Esophagus squamous epithelium (tissue), 4 donors: ENCODE data around the gene TUBGCP2.

Experiments used
- POLR2A ChIP-seq, 4 donors: fragments of 450-650 bp; IDR thresholded peaks; one replicate each; pipeline ENCODE4 v1.6.1; 2017; ENCODE audit warnings: antibody characterized with exemption in 4 of 4, mild to moderate bottlenecking in 4 of 4, moderate library complexity in 3 of 4
- TF ChIP-seq, protein P1 (sequence below), 6 experiments: fragments of 450-650 bp in 4 of 6; fragments of 200-600 bp in 2 of 6; sonication (generic) in 2 of 6; IDR thresholded peaks; one replicate each; pipeline ENCODE4 v1.5.1; 2016 to 2019; ENCODE audit warnings: antibody characterized with exemption in 6 of 6, mild to moderate bottlenecking in 4 of 6, moderate library complexity in 4 of 6

DNA sequence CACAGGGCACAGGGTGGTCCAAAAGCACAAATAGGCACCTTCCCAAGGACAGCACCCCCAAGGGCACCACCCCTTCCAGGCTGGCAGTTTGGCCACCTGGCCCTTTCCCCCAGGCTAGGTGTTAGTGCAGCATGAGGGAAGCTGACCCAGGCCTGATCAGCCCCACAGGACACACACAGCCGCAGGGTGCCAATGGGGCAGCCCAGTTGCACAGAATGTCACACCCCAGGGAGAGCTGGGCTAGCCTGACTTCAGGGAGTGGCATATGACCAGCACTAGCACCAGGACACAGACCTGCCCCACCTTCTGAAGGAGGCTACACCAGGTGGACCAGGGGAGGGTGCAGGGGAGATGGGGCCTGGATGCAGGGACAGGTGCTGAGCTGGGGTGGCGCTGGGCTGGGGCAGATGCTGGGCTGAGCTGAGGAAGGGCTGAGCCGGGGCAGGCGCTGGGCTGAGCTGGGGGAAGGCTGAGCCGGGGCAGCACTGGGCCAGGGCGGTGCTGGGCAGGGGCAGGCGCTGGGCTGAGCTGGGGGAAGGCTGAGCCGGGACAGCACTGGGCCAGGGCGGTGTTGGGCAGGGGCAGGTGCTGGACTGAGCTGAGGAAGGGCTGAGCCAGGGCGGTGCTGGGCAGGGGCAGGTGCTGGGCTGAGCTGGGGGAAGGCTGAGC, 28.1 kb downstream of the TUBGCP2 start:
- TF ChIP-seq, protein P1, sequence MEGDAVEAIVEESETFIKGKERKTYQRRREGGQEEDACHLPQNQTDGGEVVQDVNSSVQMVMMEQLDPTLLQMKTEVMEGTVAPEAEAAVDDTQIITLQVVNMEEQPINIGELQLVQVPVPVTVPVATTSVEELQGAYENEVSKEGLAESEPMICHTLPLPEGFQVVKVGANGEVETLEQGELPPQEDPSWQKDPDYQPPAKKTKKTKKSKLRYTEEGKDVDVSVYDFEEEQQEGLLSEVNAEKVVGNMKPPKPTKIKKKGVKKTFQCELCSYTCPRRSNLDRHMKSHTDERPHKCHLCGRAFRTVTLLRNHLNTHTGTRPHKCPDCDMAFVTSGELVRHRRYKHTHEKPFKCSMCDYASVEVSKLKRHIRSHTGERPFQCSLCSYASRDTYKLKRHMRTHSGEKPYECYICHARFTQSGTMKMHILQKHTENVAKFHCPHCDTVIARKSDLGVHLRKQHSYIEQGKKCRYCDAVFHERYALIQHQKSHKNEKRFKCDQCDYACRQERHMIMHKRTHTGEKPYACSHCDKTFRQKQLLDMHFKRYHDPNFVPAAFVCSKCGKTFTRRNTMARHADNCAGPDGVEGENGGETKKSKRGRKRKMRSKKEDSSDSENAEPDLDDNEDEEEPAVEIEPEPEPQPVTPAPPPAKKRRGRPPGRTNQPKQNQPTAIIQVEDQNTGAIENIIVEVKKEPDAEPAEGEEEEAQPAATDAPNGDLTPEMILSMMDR (IDR thresholded peaks at IDR 0.05): no peak
- TF ChIP-seq POLR2A (IDR thresholded peaks at IDR 0.05): no peak
